ENCODE measurements around the gene FGF12. TPM values are rescaled to one million over a fixed set of nuclear protein-coding genes. Genes with fewer than 3 reads are reported as not detected.
A peak's percentile ranks its signal among the peaks of the same experiment; 100 is the strongest.

FGF12 gene
- total RNA-seq, 1 donor from 2014 or later: 3.2 TPM

GRCh38 chr3:192259661-192260060 lies 467.7 kb downstream of the FGF12 start:
- no peak for DNase-seq (ENCODE audit: low spot score)

DNA sequence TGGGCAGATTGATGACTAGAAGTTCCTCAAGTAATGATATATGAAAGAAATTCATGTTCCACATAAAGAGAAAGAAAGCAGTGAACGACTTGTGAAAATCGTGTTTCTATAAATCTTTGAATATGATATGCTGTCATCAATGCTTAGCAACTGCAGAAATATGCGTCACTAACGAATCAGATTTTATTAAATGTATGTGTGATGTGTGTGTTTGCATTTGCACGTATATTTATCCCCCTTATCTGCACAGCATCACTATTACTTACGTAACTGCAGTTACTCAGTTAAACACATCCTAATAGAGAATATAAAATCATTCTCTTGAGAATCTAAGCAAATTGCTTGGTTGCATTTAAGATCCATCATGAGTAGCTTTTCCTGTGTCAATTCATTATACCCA lies 468.6 kb downstream of the FGF12 start:
- no peak for DNase-seq (ENCODE audit: low spot score)

- DNase-seq (ENCODE audit: low spot score): no peak
Observed at GRCh38 chr3:192255839-192256238, 471.5 kb downstream of the FGF12 start.

DNA sequence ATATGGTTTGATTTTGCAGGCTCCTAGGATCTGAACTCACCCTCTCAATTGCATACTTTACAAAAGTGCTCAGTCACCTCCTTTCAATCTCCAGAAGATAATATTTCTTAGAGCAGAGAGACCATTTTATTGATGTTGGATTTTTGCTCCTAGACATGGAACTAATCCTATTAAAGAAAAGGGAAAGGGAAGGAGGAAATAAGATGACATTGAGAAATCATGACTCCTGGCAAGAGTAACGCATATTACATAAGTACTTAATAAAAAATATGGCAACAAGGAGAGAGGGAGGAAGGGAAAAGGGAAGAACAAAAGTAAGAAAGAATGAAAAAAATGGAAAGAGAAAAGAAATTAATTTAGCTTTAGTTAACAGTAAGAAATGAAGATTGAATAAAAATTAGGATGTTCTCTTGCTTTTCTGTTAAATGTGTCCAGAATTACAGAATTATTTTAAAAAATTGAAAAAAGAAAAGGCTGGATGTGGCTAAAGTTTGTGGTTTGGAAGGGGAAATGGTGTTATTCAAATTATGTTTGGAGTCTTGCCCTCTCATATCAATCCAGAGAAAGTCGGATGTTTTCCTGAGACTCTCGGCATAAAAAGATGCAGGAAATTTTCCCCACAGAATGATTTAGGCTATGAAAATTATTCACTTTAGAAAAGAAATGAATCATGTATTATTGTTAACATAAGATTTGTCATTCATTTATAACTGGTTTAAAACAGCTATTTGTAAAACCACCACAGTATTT lies 474.0 kb downstream of the FGF12 start:
- DNase-seq (ENCODE audit: low spot score): no peak

GRCh38 chr3:192249516-192249915 lies 477.8 kb downstream of the FGF12 start:
- no peak for DNase-seq (ENCODE audit: low spot score)

GRCh38 chr3:192246847-192247559 lies 480.3 kb downstream of the FGF12 start:
- DNase-seq (ENCODE audit: low spot score): no peak

DNA sequence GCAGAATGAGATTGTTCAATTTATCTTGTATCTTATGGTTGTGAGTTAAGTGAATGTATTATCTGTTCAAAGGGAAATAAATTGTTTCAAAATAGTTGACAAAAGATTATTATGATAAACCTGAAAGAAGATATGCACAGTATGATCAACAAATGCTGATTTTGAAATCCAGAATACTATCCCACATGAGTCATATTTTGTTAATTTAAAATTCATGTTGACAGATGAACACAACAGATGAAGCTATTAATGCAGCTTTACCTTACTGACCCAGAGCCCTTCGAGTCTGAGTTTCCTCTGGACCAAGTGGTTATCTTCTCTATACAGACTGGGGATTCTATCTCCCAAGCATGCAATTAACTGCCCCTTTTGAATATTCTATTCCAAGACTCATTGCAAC lies 482.8 kb downstream of the FGF12 start:
- no peak for DNase-seq (ENCODE audit: low spot score)

DNA sequence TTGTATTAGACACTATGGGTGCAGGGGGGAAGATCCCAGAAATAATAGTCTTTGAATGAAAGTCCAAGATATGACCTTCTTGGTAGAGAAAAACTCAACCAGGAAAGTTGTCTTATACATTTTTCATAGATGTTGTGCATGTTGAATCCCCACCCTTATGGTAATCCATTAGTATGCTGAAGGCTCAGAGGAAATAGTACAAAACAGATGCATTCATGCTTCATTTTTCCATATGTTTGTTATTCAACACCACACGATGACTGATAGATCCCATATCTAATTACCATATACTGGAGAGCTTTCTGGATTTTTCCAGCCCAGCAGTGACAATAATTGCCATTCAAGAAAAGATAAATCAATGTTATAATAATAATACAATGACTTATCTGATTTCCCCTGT lies 487.4 kb downstream of the FGF12 start:
- no peak for DNase-seq (ENCODE audit: low spot score)

GRCh38 chr3:192237992-192238608 lies 489.2 kb downstream of the FGF12 start:
- DNase-seq (ENCODE audit: low spot score): no peak

GRCh38 chr3:192229866-192230265 lies 497.5 kb downstream of the FGF12 start:
- no peak for DNase-seq (ENCODE audit: low spot score)

GRCh38 chr3:192224634-192225155 lies 502.6 kb downstream of the FGF12 start:
- no peak for DNase-seq (ENCODE audit: low spot score)

- no peak for DNase-seq (ENCODE audit: low spot score)
Observed at GRCh38 chr3:192223815-192224214, 503.5 kb downstream of the FGF12 start.

GRCh38 chr3:192220915-192221314 lies 506.4 kb downstream of the FGF12 start:
- no peak for DNase-seq (ENCODE audit: low spot score)

- DNase-seq (ENCODE audit: low spot score): no peak
Observed at GRCh38 chr3:192219926-192220325, 507.4 kb downstream of the FGF12 start.

DNA sequence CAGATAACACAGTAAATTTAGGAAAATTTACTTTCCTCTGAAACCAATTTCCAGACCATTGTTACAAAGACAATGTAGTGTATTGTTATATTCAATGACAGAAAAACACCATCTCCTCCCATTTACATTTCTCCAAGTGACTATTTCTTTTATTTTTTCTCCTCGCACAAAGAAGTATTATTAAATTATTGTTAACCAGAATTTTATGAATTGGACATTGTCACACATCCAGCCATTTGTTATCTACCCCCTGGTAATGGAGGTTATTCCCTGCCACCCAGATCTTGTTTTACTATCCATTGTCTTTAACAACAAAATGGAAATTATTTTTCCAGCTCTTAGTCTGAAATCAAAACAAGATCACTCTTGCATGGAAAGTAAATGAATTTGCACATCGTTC lies 511.3 kb downstream of the FGF12 start:
- DNase-seq (ENCODE audit: low spot score): no peak

DNA sequence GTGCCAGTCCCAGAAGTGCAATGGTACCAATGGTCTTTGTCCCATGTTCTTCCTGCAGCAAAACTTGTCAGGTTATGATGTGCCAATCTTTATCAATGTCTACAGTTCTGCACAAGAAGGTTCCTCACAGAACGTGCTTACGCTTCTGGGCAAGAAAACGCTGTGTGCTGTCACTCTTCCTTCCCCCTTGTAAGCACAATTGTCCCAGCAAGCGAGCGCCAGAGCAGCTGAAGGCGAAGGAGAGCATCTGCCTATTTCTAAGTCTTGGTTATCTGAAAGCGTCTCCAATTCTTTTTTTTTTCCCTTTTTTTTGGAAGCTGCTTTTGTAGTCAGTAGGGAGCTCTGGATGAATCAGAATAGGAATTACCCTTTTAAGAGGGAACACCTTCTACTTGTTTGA lies 514.4 kb downstream of the FGF12 start:
- DNase-seq (ENCODE audit: low spot score): no peak

GRCh38 chr3:192212335-192212734 lies 515.0 kb downstream of the FGF12 start:
- DNase-seq (ENCODE audit: low spot score): no peak

DNA sequence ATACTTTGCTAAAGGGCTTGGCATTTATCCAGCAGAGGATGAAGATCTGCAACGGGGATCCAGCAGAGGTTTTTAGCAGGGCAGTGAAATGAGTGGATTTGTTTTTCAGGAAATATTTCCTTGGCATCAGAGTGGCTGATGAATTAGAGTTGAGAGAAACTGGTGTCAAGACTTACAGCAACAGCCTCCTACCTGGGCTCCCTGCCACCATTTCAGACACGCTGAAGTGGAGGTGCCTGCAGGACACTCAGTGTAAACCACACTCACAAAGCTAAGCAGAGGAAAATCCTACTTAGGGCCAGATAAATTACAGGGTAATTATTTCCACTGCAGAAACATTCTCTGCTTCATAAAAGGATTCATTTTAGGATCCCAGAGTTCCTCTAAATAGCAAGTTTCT lies 519.7 kb downstream of the FGF12 start:
- no peak for DNase-seq (ENCODE audit: low spot score)

GRCh38 chr3:192207239-192207638 lies 520.1 kb downstream of the FGF12 start:
- no peak for DNase-seq (ENCODE audit: low spot score)

GRCh38 chr3:192194085-192194484 lies 533.3 kb downstream of the FGF12 start:
- DNase-seq (ENCODE audit: low spot score): no peak

GRCh38 chr3:192188218-192188835 lies 539.0 kb downstream of the FGF12 start:
- peak; percentile 49 for DNase-seq (ENCODE audit: low spot score)

GRCh38 chr3:192187485-192188051 lies 539.8 kb downstream of the FGF12 start:
- no peak for DNase-seq (ENCODE audit: low spot score)

All from ureter (tissue), 1 donor.